ENCODE results near the gene DNTTIP2. TPM values are rescaled to one million over a fixed set of nuclear protein-coding genes. Genes with fewer than 3 reads are reported as not detected.
A peak's percentile ranks its signal among the peaks of the same experiment; 100 is the strongest.
"Not testable (repeated sequence)": the region's sequence is repeated elsewhere in the genome, so short reads cannot be mapped to it uniquely, and the experiment has no call there.

DNTTIP2 gene
- total RNA-seq, 2 experiments from 2014 or later, result 55.1 to 61.3 TPM

- H3K27ac Mint-ChIP-seq; H3K27me3 Mint-ChIP-seq; H3K4me3 Mint-ChIP-seq; H3K9me3 Mint-ChIP-seq; POLR2A ChIA-PET; DNase-seq; ATAC-seq (ENCODE audit: low read depth); H3K4me1 Mint-ChIP-seq: not testable (repeated sequence)
- peaks cover 31% of the 10 kb centered on the region for H3K36me3 Mint-ChIP-seq
Measured at GRCh38 chr1:93868492-93868891, 10.5 kb downstream of the DNTTIP2 start.

- Mint-ChIP-seq H3K27me3 (peaks cover 3% of the 10 kb centered on the region), H3K27ac (no peak overlapping the region), H3K9me3 (no peaks in the 10 kb centered on the region), H3K36me3 (peaks cover 18% of the 10 kb centered on the region), H3K4me3 (no peak overlapping the region), H3K4me1 (no peaks in the 10 kb centered on the region)
- DNase-seq (no peak), ATAC-seq (ENCODE audit: low read depth) (no peak)
- POLR2A ChIA-PET, result no interaction called here
Measured at GRCh38 chr1:93865253-93865652, 13.8 kb downstream of the DNTTIP2 start.

DNA sequence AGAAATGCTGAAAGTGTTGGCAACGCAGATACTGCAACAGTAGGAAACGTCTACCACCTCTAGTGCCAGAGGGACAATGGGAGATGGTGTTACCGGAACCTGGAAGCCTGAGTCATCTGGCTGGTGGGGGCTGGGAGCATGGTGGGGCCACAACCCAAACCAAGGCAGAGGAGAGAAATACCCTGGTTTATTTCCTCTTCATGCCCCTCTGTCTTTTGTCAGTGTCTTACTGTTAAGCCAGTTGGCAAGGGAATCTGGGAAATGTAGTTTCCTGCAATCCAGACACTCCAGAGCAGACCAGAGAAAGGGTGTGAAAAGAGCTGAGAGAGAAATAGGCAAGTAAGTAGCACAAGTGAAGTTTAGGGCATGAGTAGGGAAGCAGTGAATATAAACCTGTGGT, 14.8 kb downstream of the DNTTIP2 start:
- Mint-ChIP-seq H3K36me3 (peaks cover 14% of the 10 kb centered on the region), H3K27me3 (peaks cover 3% of the 10 kb centered on the region), H3K27ac (no peak overlapping the region), H3K4me3 (no peak overlapping the region), H3K4me1 (no peaks in the 10 kb centered on the region), H3K9me3 (no peaks in the 10 kb centered on the region)
- DNase-seq, result no peak
- POLR2A ChIA-PET, result no interaction called here
- no peak for ATAC-seq (ENCODE audit: low read depth)

DNA sequence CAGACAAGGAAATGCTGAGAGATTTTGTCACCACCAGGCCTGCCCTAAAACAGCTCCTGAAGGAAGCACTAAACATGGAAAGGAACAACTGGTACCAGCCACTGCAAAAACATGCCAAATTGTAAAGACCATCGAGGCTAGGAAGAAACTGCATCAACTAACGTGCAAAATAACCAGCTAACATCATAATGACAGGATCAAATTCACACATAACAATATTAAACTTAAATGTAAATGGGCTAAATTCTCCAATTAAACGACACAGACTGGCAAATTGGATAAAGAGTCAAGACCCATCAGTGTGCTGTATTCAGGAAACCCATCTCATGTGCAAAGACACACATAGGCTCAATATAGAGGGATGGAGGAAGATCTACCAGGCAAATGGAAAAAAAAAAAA, 21.4 kb downstream of the DNTTIP2 start:
- H3K4me3 Mint-ChIP-seq; POLR2A ChIA-PET; H3K4me1 Mint-ChIP-seq; ATAC-seq (ENCODE audit: low read depth); H3K27ac Mint-ChIP-seq; DNase-seq; H3K9me3 Mint-ChIP-seq; H3K36me3 Mint-ChIP-seq; H3K27me3 Mint-ChIP-seq: not testable (repeated sequence)

DNA sequence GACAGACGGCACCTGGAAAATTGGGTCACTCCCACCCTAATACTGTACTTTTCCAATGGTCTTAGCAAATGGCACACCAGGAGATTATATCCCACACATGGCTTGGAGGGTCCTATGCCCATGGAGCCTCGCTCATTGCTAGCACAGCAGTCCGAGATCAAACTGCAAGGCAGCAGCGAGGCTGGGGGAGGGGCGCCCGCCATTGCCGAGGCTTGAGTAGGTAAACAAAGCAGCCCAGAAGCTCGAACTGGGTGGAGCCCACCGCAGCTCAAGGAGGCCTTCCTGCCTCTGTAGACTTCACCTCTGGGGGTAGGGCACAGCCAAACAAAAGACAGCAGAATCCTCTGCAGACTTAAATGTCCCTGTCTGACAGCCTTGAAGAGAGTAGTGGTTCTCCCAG, 23.0 kb downstream of the DNTTIP2 start:
- H3K9me3 Mint-ChIP-seq, POLR2A ChIA-PET: not testable (repeated sequence)

GRCh38 chr1:93853940-93854339, 25.1 kb downstream of the DNTTIP2 start:
- Mint-ChIP-seq H3K36me3 (no peaks in the 10 kb centered on the region), H3K27ac (no peak overlapping the region), H3K4me3 (no peak overlapping the region), H3K27me3 (peaks cover 7% of the 10 kb centered on the region), H3K9me3 (no peaks in the 10 kb centered on the region), H3K4me1 (no peaks in the 10 kb centered on the region)
- POLR2A ChIA-PET, result no interaction called here
- ATAC-seq (ENCODE audit: low read depth) (no peak), DNase-seq (no peak)

More for the DNA sequence above, 23.0 kb downstream of the DNTTIP2 start:
- H3K36me3 Mint-ChIP-seq; H3K27me3 Mint-ChIP-seq; ATAC-seq (ENCODE audit: low read depth); H3K27ac Mint-ChIP-seq; DNase-seq; H3K4me1 Mint-ChIP-seq; H3K4me3 Mint-ChIP-seq: not testable (repeated sequence)

DNA sequence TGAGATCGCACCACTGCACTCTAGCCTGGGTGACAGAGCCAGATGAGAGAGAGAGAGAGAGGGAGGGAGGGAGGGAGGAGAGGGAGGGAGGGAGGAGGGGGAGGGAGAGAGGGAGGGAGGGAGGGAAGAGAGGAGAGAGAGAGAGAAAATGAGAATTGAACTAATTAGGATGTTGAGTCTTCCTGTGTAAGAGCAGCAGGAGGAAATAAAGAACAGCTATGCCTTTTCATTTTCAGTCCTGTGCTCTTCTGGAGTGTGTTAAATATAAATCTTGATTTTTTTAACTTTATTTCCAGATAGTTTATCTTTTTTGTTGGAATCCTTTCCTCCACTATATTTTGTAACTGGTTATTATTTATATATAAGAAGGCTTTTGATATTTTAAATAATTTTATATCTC, 27.1 kb downstream of the DNTTIP2 start:
- Mint-ChIP-seq H3K9me3 (no peaks in the 10 kb centered on the region), H3K27me3 (peaks cover 3% of the 10 kb centered on the region), H3K27ac (no peak overlapping the region), H3K4me1 (peaks cover 6% of the 10 kb centered on the region), H3K4me3 (no peak overlapping the region), H3K36me3 (no peaks in the 10 kb centered on the region)
- POLR2A ChIA-PET, result no interaction called here
- DNase-seq (no peak), ATAC-seq (ENCODE audit: low read depth) (no peak)

GRCh38 chr1:93851327-93851712, 27.7 kb downstream of the DNTTIP2 start:
- H3K9me3 Mint-ChIP-seq, result no peaks in the 10 kb centered on the region
- no peaks in the 10 kb centered on the region for H3K36me3 Mint-ChIP-seq
- no peak overlapping the region for H3K27ac Mint-ChIP-seq
- no peak for DNase-seq
- POLR2A ChIA-PET, result no interaction called here
- H3K4me3 Mint-ChIP-seq, result no peak overlapping the region
- H3K27me3 Mint-ChIP-seq, result no peaks in the 10 kb centered on the region
- peaks cover 6% of the 10 kb centered on the region for H3K4me1 Mint-ChIP-seq
- no peak for ATAC-seq (ENCODE audit: low read depth)

DNA sequence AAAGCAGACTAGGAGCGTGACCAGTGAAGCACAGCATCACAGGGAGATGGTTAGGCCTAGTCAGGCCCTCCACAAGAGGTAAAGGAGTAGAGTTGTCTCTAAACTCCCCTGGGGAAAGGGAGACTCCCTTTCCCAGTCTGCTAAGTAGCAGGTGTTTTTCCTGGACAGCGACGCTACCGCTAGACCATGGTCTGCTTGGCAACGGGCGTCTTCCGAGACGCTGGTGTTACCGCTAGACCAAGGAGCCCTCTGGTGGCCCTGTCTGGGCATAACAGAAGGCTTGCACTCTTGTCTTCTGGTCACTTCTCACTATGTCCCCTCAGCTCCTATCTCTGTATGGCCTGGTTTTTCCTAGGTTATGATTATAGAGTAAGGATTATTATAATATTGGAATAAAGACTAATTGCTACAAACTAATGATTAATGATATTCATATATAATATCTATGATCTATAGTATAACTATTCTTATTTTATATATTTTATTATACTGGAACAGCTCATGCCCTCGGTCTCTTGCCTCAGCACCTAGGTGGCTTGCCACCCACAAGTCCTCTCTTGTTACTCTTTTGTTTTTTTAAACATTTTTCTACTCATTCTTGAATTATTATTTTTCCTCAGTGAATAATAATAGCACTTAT, 28.2 kb downstream of the DNTTIP2 start:
- DNase-seq, result peak; percentile 51
- H3K36me3 Mint-ChIP-seq; H3K4me1 Mint-ChIP-seq; POLR2A ChIA-PET; H3K9me3 Mint-ChIP-seq; H3K27ac Mint-ChIP-seq; ATAC-seq (ENCODE audit: low read depth); H3K27me3 Mint-ChIP-seq: not testable (repeated sequence)
- H3K4me3 Mint-ChIP-seq, result peak overlapping the region; percentile 14

GRCh38 chr1:93848350-93848883, 30.6 kb downstream of the DNTTIP2 start:
- H3K27ac Mint-ChIP-seq, result peak overlapping the region; percentile 93
- H3K4me1 Mint-ChIP-seq, result peaks cover 20% of the 10 kb centered on the region
- peak overlapping the region; percentile 93 for H3K4me3 Mint-ChIP-seq
- H3K27me3 Mint-ChIP-seq, result no peaks in the 10 kb centered on the region
- ATAC-seq (ENCODE audit: low read depth), result no peak
- no peaks in the 10 kb centered on the region for H3K36me3 Mint-ChIP-seq
- no peaks in the 10 kb centered on the region for H3K9me3 Mint-ChIP-seq
- POLR2A ChIA-PET, result interaction anchor here (0.7 to 0.8 kb wide), 2 partner anchors 30 to 569 kb away, joined by 4 read pairs; no protein-coding TSS in a partner anchor
- DNase-seq, result no peak

DNA sequence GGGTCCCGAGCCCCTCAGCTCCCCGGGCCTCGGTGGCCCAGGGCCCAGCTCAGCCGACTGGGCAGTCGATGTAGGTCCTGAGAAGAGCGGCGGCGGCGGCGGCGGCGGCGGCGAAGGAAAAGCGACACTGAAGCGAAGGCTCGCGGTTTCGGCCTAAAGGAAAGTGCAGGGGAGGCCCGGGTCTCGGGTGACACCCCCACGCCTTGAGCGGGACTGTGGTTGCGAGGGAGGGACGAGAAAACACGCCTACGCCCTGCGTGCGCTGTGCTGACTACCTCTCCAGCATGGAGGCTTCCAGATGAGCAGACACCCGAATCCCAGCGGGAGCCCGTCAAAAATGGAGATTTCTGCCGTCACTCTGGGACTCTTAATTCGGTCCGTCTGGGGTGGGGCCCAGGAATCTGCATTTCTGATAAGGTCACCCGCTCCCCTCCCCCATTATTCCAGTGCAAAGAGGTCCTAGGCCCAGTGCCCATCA, 31.2 kb downstream of the DNTTIP2 start:
- Mint-ChIP-seq H3K9me3 (no peaks in the 10 kb centered on the region), H3K27me3 (no peaks in the 10 kb centered on the region), H3K4me3 (peak overlapping the region; percentile 93), H3K4me1 (peaks cover 20% of the 10 kb centered on the region), H3K27ac (peak overlapping the region; percentile 93), H3K36me3 (no peaks in the 10 kb centered on the region)
- DNase-seq (peak; percentile 69), ATAC-seq (ENCODE audit: low read depth) (peak; percentile 21)
- POLR2A ChIA-PET, result interaction anchor here (0.7 to 0.8 kb wide), 3 partner anchors 31 to 570 kb away, joined by 3 to 4 read pairs (median 4); no protein-coding TSS in a partner anchor

- POLR2A ChIA-PET, result interaction anchor here (0.7 to 1.8 kb wide), 7 partner anchors 31 to 676 kb away, joined by 3 to 8 read pairs (median 5); partner anchors contain the start of genes DNTTIP2 and DR1
- Mint-ChIP-seq H3K27ac (peak overlapping the region; percentile 93), H3K4me1 (peaks cover 20% of the 10 kb centered on the region), H3K4me3 (peak overlapping the region; percentile 93), H3K9me3 (no peaks in the 10 kb centered on the region), H3K27me3 (no peaks in the 10 kb centered on the region), H3K36me3 (no peaks in the 10 kb centered on the region)
- ATAC-seq (ENCODE audit: low read depth) (peak; percentile 78), DNase-seq (peak; percentile 93)
Measured at GRCh38 chr1:93846992-93847810, 31.8 kb downstream of the DNTTIP2 start.

GRCh38 chr1:93846206-93846991, 32.6 kb downstream of the DNTTIP2 start:
- H3K4me3 Mint-ChIP-seq, result peak overlapping the region; percentile 85
- no peaks in the 10 kb centered on the region for H3K36me3 Mint-ChIP-seq
- POLR2A ChIA-PET, result interaction anchor here (0.6 to 1.8 kb wide), 8 partner anchors 30 to 676 kb away, joined by 3 to 8 read pairs (median 4); partner anchors contain the start of genes BCAR3, DNTTIP2, DR1 and GCLM
- no peaks in the 10 kb centered on the region for H3K9me3 Mint-ChIP-seq
- ATAC-seq (ENCODE audit: low read depth) (peak; percentile 53), DNase-seq (peak; percentile 85)
- peak overlapping the region; percentile 86 for H3K27ac Mint-ChIP-seq
- H3K4me1 Mint-ChIP-seq, result peaks cover 20% of the 10 kb centered on the region
- H3K27me3 Mint-ChIP-seq, result no peaks in the 10 kb centered on the region
